ENCODE results near the gene SMARCAL1.

DNA sequence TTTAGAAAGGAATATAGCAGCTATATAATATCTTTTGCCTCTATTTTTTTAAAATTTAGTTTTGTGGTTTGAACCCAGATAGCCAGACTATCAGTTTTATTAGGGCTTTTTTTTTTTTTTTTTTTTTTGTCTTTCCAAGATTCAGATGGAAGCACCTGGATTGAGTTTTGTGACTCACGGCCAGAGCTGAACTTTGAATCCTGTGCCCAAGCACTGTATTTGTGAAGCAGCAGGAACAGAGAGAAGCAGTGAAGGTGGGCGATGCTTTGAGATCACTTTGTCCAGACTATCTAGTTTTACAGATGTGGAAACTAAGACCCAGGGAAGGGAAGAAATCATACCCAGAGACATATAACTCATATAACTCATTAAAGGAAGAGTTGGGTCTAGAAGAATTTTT, 120.3 kb downstream of the SMARCAL1 start:
- TF ChIP-seq, protein P1, sequence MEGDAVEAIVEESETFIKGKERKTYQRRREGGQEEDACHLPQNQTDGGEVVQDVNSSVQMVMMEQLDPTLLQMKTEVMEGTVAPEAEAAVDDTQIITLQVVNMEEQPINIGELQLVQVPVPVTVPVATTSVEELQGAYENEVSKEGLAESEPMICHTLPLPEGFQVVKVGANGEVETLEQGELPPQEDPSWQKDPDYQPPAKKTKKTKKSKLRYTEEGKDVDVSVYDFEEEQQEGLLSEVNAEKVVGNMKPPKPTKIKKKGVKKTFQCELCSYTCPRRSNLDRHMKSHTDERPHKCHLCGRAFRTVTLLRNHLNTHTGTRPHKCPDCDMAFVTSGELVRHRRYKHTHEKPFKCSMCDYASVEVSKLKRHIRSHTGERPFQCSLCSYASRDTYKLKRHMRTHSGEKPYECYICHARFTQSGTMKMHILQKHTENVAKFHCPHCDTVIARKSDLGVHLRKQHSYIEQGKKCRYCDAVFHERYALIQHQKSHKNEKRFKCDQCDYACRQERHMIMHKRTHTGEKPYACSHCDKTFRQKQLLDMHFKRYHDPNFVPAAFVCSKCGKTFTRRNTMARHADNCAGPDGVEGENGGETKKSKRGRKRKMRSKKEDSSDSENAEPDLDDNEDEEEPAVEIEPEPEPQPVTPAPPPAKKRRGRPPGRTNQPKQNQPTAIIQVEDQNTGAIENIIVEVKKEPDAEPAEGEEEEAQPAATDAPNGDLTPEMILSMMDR (IDR thresholded peaks at IDR 0.05), result no peak
- TF ChIP-seq POLR2A (IDR thresholded peaks at IDR 0.05), result no peak

All from right lobe of liver (tissue), 4 donors.